Calu3 (cell line): ENCODE results near the gene UBE2L5. TPM values are rescaled to one million over a fixed set of nuclear protein-coding genes. Genes with fewer than 3 reads are reported as not detected.

ENCODE experiments used
- BruUV-seq: library from RNA; stranded (reverse); fragments of 400-500 nt; replicated peaks from 2 replicates; lab custom pipeline; 2021; lab: Mats Ljungman, UMichigan
- CTCF ChIA-PET: fragments of 300-600 bp; sonication (Branson Sonifier 250); formaldehyde crosslinking; loops from one replicate; lab custom pipeline; 2022; ENCODE audit warnings: antibody characterized with exemption; lab: Charles Lee
- DNase-seq: peaks from one replicate; pipeline ENCODE4 v3.0.0; 2022
- H3K27ac Mint-ChIP-seq: one replicate; pipeline ENCODE4 v1.8.0; 2022; ENCODE audit warnings: mixed read lengths; ENCODE audit not compliant: unreplicated experiment
- H3K27me3 Mint-ChIP-seq: one replicate; pipeline ENCODE4 v1.8.0; 2022; ENCODE audit warnings: mixed read lengths; ENCODE audit not compliant: unreplicated experiment
- H3K36me3 Mint-ChIP-seq: one replicate; pipeline ENCODE4 v1.8.0; 2022; ENCODE audit warnings: mild to moderate bottlenecking, moderate library complexity, mixed read lengths; ENCODE audit not compliant: insufficient read depth, unreplicated experiment
- H3K4me1 Mint-ChIP-seq: one replicate; pipeline ENCODE4 v1.8.0; 2022; ENCODE audit warnings: mild to moderate bottlenecking, low read depth, mixed read lengths; ENCODE audit not compliant: unreplicated experiment
- H3K4me3 Mint-ChIP-seq: one replicate; pipeline ENCODE4 v1.8.0; 2022; ENCODE audit warnings: mild to moderate bottlenecking, low read depth, moderate library complexity, mixed read lengths; ENCODE audit not compliant: unreplicated experiment
- H3K9me3 Mint-ChIP-seq: one replicate; pipeline ENCODE4 v1.8.0; 2022; ENCODE audit warnings: low read depth, mixed read lengths; ENCODE audit not compliant: unreplicated experiment
- intact Hi-C: fragments of 100-400 bp; cut with micrococcal nuclease; formaldehyde crosslinking; loops from one replicate; pipeline ENCODE4 v1.10.0; 2022; ENCODE audit not compliant: unreplicated experiment
- total RNA-seq: library from RNA; stranded (reverse); gene quantifications from 2 replicates; pipeline ENCODE4 v1.2.3, GENCODE V29; 2022
- TF ChIP-seq, protein P1 (sequence below): fragments of 200-600 bp; IDR thresholded peaks from one replicate; pipeline ENCODE4 v1.8.0; 2022; ENCODE audit warnings: antibody characterized with exemption; ENCODE audit not compliant: unreplicated experiment

The UBE2L5 gene
- total RNA-seq, 1 experiment from 2014 or later, result not detected

DNA sequence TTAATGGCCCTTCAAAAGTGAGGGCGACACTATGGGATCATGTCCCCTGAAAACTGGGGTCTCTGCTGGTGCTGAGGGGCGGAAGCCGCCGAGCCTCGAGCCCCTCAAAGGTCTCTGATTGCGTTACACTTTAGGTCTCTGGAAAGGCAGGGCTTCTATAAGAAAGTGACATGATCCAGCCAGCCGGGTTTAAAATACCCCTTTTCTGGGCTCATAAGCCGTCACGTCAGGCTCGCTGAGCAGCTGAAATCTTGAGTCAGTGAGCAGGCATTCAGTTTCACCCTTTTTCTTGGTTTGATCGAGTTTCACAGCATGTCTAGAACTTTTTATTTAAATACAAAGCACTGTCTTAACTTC, 44.0 kb downstream of the UBE2L5 start:
- BruUV-seq, result TSS peak; percentile 86
- CTCF ChIA-PET, result no interaction called here
- Mint-ChIP-seq H3K36me3 (peaks cover 40% of the 10 kb centered on the region), H3K9me3 (no peaks in the 10 kb centered on the region), H3K27ac (peak overlapping the region; percentile 99), H3K4me1 (no peaks in the 10 kb centered on the region), H3K27me3 (no peaks in the 10 kb centered on the region), H3K4me3 (peak overlapping the region; percentile 83)
- TF ChIP-seq, protein P1, sequence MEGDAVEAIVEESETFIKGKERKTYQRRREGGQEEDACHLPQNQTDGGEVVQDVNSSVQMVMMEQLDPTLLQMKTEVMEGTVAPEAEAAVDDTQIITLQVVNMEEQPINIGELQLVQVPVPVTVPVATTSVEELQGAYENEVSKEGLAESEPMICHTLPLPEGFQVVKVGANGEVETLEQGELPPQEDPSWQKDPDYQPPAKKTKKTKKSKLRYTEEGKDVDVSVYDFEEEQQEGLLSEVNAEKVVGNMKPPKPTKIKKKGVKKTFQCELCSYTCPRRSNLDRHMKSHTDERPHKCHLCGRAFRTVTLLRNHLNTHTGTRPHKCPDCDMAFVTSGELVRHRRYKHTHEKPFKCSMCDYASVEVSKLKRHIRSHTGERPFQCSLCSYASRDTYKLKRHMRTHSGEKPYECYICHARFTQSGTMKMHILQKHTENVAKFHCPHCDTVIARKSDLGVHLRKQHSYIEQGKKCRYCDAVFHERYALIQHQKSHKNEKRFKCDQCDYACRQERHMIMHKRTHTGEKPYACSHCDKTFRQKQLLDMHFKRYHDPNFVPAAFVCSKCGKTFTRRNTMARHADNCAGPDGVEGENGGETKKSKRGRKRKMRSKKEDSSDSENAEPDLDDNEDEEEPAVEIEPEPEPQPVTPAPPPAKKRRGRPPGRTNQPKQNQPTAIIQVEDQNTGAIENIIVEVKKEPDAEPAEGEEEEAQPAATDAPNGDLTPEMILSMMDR, result no peak
- DNase-seq, result no peak
- intact Hi-C loops, result loop anchor here (10.0 kb wide), 1 partner anchor 578 kb away; no protein-coding TSS in a partner anchor

DNA sequence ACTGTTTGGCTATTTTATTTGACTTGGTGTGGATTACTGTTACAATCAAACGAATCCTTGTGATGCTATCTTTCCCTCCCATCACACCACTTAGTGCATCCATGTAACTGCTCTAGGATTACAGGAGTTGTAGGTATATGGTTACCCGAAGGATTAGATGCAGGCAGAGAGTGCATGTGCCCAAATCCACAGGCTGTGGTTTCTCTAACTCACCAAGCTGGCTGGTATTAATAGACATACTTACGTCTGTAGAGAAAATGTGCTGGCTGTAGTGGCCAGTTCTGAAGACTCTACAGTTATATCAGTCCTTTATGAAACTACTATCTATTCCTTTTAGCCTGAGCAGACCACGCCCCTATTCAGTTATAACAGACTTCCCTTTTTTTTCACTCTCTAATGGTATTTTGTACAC, 44.6 kb downstream of the UBE2L5 start:
- Mint-ChIP-seq H3K27ac (no peak overlapping the region), H3K36me3 (peaks cover 37% of the 10 kb centered on the region), H3K27me3 (no peaks in the 10 kb centered on the region), H3K9me3 (no peaks in the 10 kb centered on the region), H3K4me3 (peak overlapping the region; percentile 83), H3K4me1 (no peaks in the 10 kb centered on the region)
- TF ChIP-seq, protein P1, result no peak
- intact Hi-C loops, result loop anchor here (10.0 kb wide), 1 partner anchor 578 kb away; no protein-coding TSS in a partner anchor
- CTCF ChIA-PET, result no interaction called here
- DNase-seq, result no peak
- no TSS peak for BruUV-seq

DNA sequence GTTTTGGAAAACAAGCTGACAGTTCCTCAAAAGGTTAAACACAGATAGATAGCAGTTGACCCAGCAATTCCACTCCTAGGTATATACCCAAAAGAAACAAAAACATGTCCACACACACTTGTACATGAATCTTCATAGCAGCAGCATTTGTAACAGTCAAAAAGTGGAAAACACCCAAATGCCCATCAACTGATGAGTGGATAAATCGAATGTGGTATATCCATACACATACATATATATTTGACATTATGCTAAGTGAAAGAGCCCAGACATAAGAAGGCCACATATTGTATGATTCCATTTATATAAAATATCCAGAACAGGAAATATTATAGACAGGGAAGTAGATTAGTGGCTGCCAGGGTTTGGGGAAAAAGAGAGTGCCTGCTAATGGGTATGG, 51.4 kb downstream of the UBE2L5 start:
- CTCF ChIA-PET, result no interaction called here
- no peak overlapping the region for H3K4me3 Mint-ChIP-seq
- no peak for DNase-seq
- H3K36me3 Mint-ChIP-seq, result no peaks in the 10 kb centered on the region
- no TSS peak for BruUV-seq
- no peaks in the 10 kb centered on the region for H3K4me1 Mint-ChIP-seq
- intact Hi-C loops, result no loop called here
- no peaks in the 10 kb centered on the region for H3K27me3 Mint-ChIP-seq
- TF ChIP-seq, protein P1, result no peak
- H3K9me3 Mint-ChIP-seq, result no peaks in the 10 kb centered on the region
- H3K27ac Mint-ChIP-seq, result no peak overlapping the region

DNA sequence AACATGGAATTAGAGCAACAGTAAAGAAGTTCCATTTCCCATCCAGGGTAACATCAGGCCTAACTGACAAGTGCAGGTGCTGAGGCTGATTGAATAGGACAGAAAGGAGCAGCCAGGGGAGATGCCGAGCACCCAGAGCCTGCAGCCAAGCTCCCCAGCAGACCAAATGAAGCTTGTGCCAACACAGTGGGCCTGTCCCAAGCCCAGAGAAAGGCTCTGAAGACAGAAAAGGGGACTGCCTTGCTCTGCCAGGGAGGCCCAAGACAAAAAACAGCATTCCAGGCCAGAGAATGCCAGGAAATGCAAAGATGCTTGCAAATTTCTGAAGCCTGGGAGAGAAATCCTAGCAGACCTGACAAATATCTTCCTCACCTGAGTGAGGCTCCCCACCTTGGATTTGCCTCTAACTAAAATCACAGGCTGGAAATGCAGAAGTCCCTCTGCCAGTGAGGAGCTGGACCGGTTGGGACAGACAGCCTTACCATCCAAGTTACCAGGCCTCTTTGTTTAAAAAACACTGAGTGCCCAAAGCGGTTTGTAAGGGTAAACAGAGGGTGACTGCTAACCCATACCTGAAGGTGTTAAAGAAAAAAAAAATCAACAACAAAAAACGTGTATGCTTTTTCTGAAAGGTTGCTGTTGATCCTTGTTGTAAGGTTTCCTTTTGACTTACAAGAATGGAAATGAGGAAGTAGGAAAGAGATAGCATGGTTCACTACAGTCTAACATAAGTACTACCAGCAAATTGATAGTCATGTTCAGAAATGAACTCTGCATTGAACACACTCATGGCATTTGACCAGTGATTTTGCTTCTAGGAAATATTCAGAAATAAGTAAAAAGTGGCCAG, 55.3 kb downstream of the UBE2L5 start:
- intact Hi-C loops, result no loop called here
- TF ChIP-seq, protein P1, result no peak
- DNase-seq, result no peak
- BruUV-seq, result no TSS peak
- CTCF ChIA-PET, result interaction anchor here (0.6 kb wide), 1 partner anchor 288 kb away, joined by 5 read pairs; no protein-coding TSS in a partner anchor
- Mint-ChIP-seq H3K9me3 (no peaks in the 10 kb centered on the region), H3K27me3 (no peaks in the 10 kb centered on the region), H3K4me1 (peaks cover 15% of the 10 kb centered on the region), H3K36me3 (no peaks in the 10 kb centered on the region), H3K4me3 (no peak overlapping the region), H3K27ac (no peak overlapping the region)

Other genes with a start within 250 kb of the UBE2L5 start
- gene KATNAL1, start 114.9 kb upstream of the UBE2L5 start, total RNA-seq, result 4.3 and 5.1 TPM in 2 replicates
- 344 and 410 TPM in 2 replicates for gene HMGB1, start 43.4 kb downstream of the UBE2L5 start, total RNA-seq
- gene USPL1, start 195.4 kb downstream of the UBE2L5 start, total RNA-seq, result 11.2 and 11.9 TPM in 2 replicates